GM19023 (cell line): ENCODE results near the gene PSME2.
A peak's percentile ranks its signal among the peaks of the same experiment; 100 is the strongest.
"Not testable (repeated sequence)": the region's sequence is repeated elsewhere in the genome, so short reads cannot be mapped to it uniquely, and the experiment has no call there.

Experiments
- ATAC-seq: cut with Tn5 transposase; IDR thresholded peaks from one replicate; pipeline ENCODE4 v1.9.1; 2021; ENCODE audit warnings: mild to moderate bottlenecking, moderate library complexity; ENCODE audit not compliant: unreplicated experiment

Gene PSME2

GRCh38 chr14:24115422-24116127 is 30.8 kb downstream of the PSME2 start:
- ATAC-seq: no peak

DNA sequence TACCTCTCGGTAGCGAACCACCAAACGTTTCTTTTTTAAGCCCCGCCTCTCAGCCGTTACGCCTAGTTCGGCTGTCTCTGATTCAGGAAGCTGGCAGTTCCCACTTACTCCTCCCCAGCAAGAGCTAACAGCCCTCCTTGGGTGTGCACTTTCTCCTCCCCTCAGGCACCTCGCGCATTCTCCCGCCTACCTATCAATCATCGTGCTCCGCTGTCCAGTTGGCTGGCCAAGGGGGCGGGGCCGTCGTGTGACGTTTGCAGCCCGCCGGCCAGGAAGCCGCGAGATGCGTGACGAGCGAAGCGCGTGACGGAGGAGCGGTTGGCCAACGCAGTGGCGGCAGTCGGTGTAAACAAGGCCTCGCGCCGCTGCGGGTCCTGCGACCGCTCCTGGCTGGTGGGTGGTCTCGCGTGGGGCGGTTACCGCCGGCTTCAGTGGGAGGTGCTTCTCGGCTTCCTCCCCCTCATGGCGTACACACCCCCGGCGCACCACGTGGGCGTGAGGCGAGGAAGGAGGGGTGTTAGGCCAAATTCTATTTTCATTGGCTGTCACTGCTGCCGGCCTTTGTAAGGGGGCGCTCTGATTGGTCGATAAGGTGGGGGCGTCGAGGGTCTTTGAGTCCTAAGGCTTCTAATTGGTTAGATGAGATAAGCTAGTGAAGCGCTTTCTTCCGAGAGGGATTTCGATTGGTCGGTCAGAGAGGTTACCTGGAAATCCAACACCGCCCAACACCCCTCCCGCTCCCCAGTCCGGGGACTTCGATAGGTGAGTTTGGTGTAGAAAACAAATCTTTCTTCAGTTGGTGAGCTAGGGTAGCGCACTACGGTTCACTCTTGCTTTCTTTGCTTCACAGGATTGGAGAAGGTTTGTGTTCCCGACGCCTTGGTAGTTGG is 31.6 kb downstream of the PSME2 start, which contains the start of the genes DCAF11 and NRL:
Gene DCAF11 (plus strand): TSS at position 246 of the 890 bp plus-strand sequence. CDS start 818 bp downstream, outside the sequence.
Gene NRL (minus strand): TSS at position 418 of the 890 bp plus-strand sequence. CDS start 32,101 bp downstream, outside the sequence.
- ATAC-seq: peak; percentile 81

DNA sequence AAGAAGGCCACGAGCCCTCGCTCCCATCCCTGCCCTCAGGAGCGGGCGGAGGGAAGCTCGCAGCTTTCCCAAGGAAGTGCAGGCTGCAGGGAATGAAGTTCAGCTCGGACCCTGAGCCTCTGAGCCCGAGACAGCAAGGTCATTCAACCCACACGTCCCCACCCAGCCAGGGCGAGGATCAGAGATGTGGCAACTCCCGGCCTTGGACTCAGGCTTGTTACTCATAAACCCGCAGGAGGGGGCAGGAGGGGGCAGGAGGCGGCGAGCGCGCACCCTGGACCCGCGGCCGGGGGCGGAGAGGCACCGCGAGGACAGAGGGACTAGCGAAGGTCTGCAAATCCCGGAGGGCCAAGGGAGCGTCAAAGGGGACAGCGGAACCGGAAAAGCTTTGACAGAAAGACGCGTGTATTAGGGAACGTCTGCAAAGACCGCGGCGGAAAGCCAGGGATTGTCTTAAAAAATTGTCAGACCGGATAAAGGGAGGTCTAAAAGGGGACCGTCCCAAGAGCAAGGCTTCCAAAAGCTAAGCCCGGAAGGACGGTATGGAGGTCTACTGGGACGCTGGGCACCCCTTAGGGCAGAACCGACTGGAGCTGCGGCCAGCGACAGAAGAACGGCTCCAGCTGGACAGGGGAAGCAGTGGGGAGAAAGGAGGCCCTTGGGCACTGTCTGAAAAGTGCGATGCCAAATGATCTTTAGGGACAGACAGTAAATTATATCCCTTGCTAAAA is 32.4 kb downstream of the PSME2 start:
- peak; percentile 35 for ATAC-seq

DNA sequence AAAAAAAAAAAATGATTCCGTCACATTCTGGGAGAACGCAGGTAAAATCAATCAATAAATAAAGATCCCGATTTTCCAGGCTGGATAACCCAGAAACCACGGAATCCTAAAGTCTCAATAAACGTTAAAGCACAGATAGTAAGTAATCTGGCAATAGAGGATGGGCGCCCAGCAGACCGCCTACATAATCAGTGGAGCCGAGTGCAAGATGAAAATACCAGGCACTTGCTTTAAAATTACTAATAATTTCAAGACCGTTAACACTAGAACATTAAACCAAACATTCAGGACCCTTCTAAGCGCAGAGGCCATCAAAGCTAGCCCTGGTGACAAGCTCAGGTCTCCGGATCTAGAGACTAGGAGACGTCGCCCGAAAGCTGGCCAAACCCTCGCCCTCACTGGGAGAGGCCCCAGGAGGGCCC is 33.0 kb downstream of the PSME2 start:
- ATAC-seq: no peak

DNA sequence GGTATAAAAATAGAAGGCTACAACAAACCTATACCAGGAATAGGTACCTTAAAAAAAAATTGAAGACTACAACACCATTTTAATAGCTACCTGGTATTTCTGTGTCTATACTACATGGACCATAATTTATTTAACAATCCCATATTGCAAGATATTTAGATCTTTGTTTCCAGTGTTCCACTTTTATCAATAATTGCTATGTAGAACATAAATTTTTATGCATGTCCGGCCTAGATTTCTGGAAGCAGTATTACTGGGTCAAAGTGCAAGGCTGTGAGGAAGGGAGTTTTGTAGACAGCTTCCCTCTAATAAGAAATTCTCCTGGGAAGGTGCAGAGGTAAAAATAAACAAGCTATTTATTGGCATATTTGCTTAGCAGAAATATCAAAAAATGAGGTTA is 35.9 kb downstream of the PSME2 start:
- no peak for ATAC-seq

DNA sequence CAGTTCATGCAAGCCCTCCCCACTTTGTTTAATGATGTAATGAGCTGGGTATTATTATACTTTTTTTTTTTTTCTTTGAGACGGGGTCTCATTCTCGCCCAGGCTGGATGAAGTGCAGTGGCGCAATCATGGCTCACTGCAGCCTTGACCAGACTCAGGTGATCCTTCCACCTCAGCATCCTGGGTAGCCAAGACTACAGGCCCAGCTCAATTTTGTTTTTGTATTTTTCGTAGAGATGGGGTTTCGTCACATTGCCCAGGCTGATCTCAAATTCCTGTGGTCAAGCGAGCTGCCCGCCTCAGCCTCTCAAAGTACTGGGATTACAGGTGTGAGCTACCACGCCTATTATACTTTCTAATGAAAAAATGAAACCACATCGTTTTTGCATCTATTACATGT is 36.4 kb downstream of the PSME2 start:
- no peak for ATAC-seq

DNA sequence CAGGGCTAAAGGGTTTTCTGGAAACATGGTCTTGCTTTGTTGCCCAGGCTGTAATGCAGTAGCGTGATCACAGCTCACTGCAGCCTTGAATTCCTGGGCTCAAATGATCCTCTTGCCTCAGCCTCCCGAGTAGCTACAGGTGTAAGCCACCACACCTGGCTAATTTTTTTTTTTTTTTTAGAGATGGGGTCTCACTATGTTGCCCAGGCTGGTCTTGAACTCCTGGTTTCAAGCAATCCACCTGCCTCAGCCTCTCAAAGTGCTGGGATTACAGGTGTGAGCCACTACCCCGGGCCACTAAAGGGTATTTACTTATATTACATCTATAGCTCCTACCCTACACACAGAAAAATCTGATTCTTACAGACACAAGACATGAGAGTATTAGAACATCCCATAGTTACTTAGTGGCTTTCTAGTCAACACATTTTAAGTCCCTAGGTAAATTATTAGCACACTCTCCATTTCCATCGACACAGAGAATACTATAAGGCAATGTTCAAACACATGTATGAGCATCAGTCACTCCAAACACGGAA is 38.0 kb downstream of the PSME2 start:
- peak; percentile 9 for ATAC-seq

GRCh38 chr14:24106672-24107271 is 39.6 kb downstream of the PSME2 start:
- no peak for ATAC-seq

GRCh38 chr14:24105609-24106239 is 40.7 kb downstream of the PSME2 start:
- ATAC-seq: not testable (repeated sequence)

DNA sequence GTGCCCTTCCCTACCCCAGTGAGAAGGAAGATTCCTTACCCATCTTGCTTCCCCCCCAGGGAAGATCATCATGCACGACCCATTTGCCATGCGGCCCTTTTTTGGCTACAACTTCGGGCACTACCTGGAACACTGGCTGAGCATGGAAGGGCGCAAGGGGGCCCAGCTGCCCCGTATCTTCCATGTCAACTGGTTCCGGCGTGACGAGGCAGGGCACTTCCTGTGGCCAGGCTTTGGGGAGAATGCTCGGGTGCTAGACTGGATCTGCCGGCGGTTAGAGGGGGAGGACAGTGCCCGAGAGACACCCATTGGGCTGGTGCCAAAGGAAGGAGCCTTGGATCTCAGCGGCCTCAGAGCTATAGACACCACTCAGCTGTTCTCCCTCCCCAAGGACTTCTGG is 43.0 kb downstream of the PSME2 start:
- no peak for ATAC-seq

GRCh38 chr14:24102357-24103048 is 43.9 kb downstream of the PSME2 start:
- ATAC-seq: no peak

DNA sequence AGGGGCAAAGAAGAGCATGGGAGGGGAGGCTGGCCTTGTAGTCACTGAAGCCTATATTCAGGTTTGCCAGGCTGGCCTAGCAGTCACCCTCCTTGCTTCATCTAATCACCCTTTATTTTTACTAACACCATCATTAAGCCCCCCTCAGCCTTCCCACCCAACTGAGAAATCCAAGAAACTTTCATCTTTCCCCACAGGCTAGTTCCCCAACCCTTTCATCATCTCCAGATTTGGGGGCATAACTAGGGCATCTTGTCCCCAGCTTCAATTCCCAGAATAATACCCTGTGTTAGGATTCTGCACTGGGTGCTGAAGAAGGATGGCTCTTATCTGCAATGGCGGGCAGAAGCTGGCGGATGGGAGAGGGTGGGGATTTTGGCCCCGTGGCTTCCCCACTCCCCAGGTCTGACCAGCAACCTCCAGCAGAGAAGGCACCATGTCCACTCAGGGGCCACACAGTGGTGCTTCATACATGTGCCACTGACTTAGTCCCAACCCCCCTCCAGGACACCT is 45.4 kb downstream of the PSME2 start:
- ATAC-seq: no peak

GRCh38 chr14:24100197-24100981 is 46.0 kb downstream of the PSME2 start:
- no peak for ATAC-seq

DNA sequence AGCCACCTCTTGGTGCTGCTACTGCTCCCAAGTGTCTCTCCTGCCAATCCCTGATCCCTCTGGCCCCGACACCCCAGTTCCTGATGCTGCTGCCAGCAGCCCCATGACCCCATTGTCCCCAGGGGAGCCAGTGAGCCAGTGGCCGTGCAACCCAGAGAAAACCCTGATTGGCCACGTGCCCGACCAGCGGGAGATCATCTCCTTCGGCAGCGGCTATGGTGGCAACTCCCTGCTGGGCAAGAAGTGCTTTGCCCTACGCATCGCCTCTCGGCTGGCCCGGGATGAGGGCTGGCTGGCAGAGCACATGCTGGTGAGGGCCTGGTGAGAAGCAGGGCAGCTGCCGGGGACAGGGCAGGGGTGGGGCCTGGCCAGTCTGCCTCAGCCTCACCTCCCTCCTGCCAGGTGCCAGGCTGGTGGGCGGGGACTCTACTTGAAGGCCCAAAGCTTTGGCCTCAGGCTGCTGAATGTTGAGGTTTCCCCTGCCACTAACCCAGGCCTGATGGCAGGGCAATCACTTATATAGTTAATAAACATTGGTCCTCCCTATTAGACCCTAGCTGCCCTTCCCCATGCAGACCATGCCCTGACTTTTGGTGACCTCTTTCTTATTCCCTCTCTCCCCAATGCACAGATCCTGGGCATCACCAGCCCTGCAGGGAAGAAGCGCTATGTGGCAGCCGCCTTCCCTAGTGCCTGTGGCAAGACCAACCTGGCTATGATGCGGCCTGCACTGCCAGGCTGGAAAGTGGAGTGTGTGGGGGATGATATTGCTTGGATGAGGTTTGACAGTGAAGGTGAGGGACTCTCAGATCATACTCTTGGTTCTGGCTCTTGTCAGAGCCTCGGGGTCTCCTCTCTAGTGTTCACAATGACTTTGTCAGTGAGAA is 47.2 kb downstream of the PSME2 start:
- ATAC-seq: no peak

GRCh38 chr14:24098229-24098926 is 48.0 kb downstream of the PSME2 start:
- ATAC-seq: no peak

DNA sequence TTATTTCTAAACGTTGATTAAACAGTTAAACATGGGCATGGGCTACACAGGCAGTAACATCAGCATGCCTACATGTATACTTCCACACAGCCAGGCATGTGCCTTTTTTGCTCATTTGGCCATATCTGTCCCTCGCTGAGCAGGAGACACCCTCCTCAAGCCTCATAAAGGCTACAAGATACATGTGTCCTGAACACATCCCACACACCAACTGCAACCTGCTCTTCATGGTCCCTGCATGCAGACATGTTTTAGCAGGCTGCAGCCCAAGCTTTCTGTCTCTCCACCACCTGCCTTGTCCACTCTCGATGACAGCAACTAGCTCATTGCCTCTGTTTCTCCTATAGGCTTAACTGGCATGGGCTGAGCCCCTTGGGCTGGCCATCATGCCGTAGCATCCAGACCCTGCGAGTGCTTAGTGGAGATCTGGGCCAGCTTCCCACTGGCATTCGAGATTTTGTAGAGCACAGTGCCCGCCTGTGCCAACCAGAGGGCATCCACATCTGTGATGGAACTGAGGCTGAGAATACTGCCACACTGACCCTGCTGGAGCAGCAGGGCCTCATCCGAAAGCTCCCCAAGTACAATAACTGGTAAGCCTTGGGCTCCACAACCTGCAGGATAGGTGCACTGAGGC is 49.7 kb downstream of the PSME2 start:
- no peak for ATAC-seq
